H1 (cell line): Measurements from ENCODE around the gene NOXO1.

Source experiments
- ASH2L ChIP-seq: fragments of 200-600, 300-600 bp; sonication (generic); IDR thresholded peaks from one replicate; pipeline ENCODE4 v1.7.1; 2017; ENCODE audit warnings: low read length
- BACH1 ChIP-seq: IDR thresholded peaks from 2 replicates; pipeline ENCODE4 v1.6.1; 2012; ENCODE audit warnings: low read length, improper control_type of control experiment
- CBX5 ChIP-seq: fragments of 300-800, 300-1000 bp; sonication (generic); IDR thresholded peaks from 2 replicates; pipeline ENCODE4 v1.7.1; 2016; ENCODE audit warnings: antibody characterized with exemption, low read length, low read depth
- EZH2 ChIP-seq: fragments of 200-600 bp; sonication (generic); IDR thresholded peaks from 2 replicates; pipeline ENCODE4 v1.7.1; 2012; ENCODE audit warnings: low read depth, mild to moderate bottlenecking, moderate library complexity, low read length, inconsistent platforms; ENCODE audit not compliant: severe bottlenecking
- GABPA ChIP-seq: IDR thresholded peaks from 2 replicates; pipeline ENCODE4 v1.6.1; 2011; ENCODE audit warnings: mild to moderate bottlenecking, low read length, moderate library complexity, borderline replicate concordance; ENCODE audit not compliant: insufficient read depth
- NRF1 ChIP-seq: IDR thresholded peaks from 2 replicates; pipeline ENCODE4 v1.6.1; 2011; ENCODE audit warnings: mild to moderate bottlenecking, low read depth, low read length, improper control_type of control experiment
- POLR2A ChIP-seq, 2 experiments: IDR thresholded peaks; 1 replicate in 1 of 2; 2 replicates in 1 of 2; pipeline ENCODE4 v1.6.1; 2011; ENCODE audit warnings: low read depth in 2 of 2, low read length in 2 of 2, mild to moderate bottlenecking in 2 of 2; ENCODE audit errors: control extremely low read depth in 1 of 2
- RAD21 ChIP-seq, 2 experiments: IDR thresholded peaks in 1 of 2; conservative IDR thresholded peaks in 1 of 2; 2 replicates each; pipeline ENCODE4 v1.6.1; 2011; ENCODE audit warnings: low read depth in 2 of 2, low read length in 2 of 2, improper control_type of control experiment in 1 of 2, inconsistent platforms in 1 of 2, mild to moderate bottlenecking in 1 of 2, moderate library complexity in 1 of 2
- SRF ChIP-seq: IDR thresholded peaks from 2 replicates; pipeline ENCODE4 v1.6.1; 2011; ENCODE audit warnings: mild to moderate bottlenecking, low read depth, low read length, moderate library complexity
- TEAD4 ChIP-seq: IDR thresholded peaks from 2 replicates; pipeline ENCODE4 v1.6.1; 2012; ENCODE audit warnings: low read depth, low read length, inconsistent platforms, mixed read lengths
- TF ChIP-seq, protein P1 (sequence below), 3 experiments: IDR thresholded peaks; 1 replicate in 2 of 3; 2 replicates in 1 of 3; pipeline versions ENCODE4 v1.5.1 to v1.6.1; 2011; ENCODE audit warnings: low read length in 3 of 3, mild to moderate bottlenecking in 3 of 3, inconsistent platforms in 2 of 3, low read depth in 1 of 3, moderate library complexity in 1 of 3; ENCODE audit not compliant: insufficient read depth in 1 of 3; ENCODE audit errors: control extremely low read depth in 1 of 3
- TF ChIP-seq, protein P2 (sequence below): IDR thresholded peaks from 2 replicates; pipeline ENCODE4 v1.6.1; 2012; ENCODE audit warnings: inconsistent platforms

DNA sequence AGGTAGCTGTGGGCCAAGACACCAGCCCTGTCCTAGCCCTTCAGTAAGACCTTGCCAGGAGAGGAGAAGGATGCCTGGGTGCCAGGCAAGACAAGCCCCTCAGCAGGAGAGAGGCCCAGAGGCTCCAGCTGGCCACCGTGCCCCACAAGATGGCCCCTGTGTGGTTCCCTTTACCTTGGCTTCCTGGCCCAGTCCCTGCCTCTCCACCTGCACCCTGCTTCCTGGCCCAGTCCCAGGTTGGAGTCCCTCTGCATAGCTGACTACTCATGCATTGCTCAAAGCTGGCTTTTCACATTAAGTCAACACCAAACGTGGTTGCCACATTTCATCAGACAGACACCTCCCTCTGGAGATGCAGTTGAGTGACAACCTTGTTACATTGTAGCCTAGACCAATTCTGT lies 12.5 kb upstream of the NOXO1 start:
- no peak for TF ChIP-seq GABPA
- TF ChIP-seq SRF = no peak
- TF ChIP-seq, protein P1, sequence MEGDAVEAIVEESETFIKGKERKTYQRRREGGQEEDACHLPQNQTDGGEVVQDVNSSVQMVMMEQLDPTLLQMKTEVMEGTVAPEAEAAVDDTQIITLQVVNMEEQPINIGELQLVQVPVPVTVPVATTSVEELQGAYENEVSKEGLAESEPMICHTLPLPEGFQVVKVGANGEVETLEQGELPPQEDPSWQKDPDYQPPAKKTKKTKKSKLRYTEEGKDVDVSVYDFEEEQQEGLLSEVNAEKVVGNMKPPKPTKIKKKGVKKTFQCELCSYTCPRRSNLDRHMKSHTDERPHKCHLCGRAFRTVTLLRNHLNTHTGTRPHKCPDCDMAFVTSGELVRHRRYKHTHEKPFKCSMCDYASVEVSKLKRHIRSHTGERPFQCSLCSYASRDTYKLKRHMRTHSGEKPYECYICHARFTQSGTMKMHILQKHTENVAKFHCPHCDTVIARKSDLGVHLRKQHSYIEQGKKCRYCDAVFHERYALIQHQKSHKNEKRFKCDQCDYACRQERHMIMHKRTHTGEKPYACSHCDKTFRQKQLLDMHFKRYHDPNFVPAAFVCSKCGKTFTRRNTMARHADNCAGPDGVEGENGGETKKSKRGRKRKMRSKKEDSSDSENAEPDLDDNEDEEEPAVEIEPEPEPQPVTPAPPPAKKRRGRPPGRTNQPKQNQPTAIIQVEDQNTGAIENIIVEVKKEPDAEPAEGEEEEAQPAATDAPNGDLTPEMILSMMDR (IDR thresholded peaks at IDR 0.05; ENCODE audit: control extremely low read depth in 1 of 3, insufficient read depth in 1 of 3, low read depth in 1 of 3, low read length in 3 of 3) = no peak
- no peak for TF ChIP-seq BACH1
- TF ChIP-seq RAD21 (IDR thresholded peaks at IDR 0.05 in 1 of 2, conservative IDR thresholded peaks at IDR 0.05 in 1 of 2; ENCODE audit: low read depth in 2 of 2, low read length in 2 of 2) = no peak
- TF ChIP-seq, protein P2, sequence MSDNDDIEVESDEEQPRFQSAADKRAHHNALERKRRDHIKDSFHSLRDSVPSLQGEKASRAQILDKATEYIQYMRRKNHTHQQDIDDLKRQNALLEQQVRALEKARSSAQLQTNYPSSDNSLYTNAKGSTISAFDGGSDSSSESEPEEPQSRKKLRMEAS = no peak
- TF ChIP-seq POLR2A (IDR thresholded peaks at IDR 0.05; ENCODE audit: control extremely low read depth in 1 of 2, low read depth in 2 of 2, low read length in 2 of 2) = no peak
- TF ChIP-seq CBX5 = no peak
- TF ChIP-seq EZH2 = no peak
- no peak for TF ChIP-seq ASH2L
- TF ChIP-seq TEAD4 = no peak
- TF ChIP-seq NRF1 = no peak
